ENCODE results near the gene KCNMB1. TPM values are rescaled to one million over a fixed set of nuclear protein-coding genes. Genes with fewer than 3 reads are reported as not detected.

Gene KCNMB1
- total and polyA plus RNA-seq, 11 donors = 0.25 to 3.7 (median 1.0) TPM

DNA sequence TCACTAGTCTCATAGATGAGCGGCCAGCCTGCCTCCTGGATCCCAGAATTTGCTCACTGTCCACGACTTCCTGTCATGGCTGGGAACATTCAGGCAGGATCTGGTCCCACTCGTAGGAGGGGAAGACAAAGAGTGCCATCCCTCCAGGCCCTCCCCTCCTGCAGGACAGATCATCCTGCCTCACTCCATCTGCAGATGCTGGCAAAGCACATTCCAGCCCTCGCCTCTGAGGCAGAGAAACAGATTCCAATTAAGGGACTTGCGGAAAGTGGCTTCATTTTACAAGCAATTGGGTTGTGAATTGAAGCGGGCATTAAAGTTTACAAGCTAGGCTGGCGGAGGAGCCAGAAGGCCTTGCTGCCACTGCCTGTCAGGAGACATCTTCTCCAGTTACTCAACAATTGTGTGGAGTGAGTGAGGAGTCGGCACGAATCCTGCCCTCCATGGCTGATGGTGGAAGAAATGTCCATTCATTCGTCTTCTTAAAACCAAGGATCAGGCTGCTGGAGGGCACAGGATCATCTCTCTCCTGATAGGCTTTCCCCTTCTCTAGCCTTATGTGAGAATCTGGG is 41.8 kb upstream of the KCNMB1 start:
- Histone ChIP-seq H3K27me3 (peaks cover 0 to 6% (median 0%) of the 10 kb centered on the region in 9 donors), H3K4me1 (peaks cover 0 to 27% (median 8%) of the 10 kb centered on the region in 12 donors), H3K4me3 (no peak overlapping the region), H3K36me3 (no peaks in the 10 kb centered on the region), H3K27ac (no peak overlapping the region), H3K9me3 (peaks cover 0 to 13% (median 0%) of the 10 kb centered on the region in 12 donors)
- TF ChIP-seq POLR2A (IDR thresholded peaks at IDR 0.05) = no peak
- TF ChIP-seq, protein P1, sequence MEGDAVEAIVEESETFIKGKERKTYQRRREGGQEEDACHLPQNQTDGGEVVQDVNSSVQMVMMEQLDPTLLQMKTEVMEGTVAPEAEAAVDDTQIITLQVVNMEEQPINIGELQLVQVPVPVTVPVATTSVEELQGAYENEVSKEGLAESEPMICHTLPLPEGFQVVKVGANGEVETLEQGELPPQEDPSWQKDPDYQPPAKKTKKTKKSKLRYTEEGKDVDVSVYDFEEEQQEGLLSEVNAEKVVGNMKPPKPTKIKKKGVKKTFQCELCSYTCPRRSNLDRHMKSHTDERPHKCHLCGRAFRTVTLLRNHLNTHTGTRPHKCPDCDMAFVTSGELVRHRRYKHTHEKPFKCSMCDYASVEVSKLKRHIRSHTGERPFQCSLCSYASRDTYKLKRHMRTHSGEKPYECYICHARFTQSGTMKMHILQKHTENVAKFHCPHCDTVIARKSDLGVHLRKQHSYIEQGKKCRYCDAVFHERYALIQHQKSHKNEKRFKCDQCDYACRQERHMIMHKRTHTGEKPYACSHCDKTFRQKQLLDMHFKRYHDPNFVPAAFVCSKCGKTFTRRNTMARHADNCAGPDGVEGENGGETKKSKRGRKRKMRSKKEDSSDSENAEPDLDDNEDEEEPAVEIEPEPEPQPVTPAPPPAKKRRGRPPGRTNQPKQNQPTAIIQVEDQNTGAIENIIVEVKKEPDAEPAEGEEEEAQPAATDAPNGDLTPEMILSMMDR (IDR thresholded peaks at IDR 0.05) = no peak
- WGBS, 4 donors = 83 to 90% (median 87%) methylated on average over 10 of the region's 10 CpGs
- ATAC-seq = no peak
- intact Hi-C loops (cut with DNase I) = loop anchor here in 2 of 10 donors (10.0 kb wide), 2 partner anchors 364 to 914 kb away; no protein-coding TSS in a partner anchor
- DNase-seq = no peak

DNA sequence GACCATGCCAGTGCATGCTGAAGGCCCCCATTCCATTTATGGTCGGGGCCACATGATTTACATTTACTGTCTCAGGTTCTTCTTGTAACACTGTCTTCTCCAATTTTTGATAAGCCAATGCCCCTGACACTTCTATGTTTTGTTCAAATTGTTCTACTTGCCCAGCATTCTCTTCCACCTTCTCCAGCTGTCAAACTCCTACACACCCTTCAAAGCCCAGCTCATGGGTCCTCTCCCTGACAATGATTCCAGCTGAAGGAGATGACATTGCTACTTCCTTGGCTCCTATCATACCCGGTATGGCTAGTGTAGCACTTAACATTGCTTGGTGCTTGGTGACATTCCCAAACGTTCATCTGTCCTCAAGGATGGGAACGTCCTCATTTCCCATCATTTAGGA is 41.1 kb upstream of the KCNMB1 start:
- DNase-seq (no peak), ATAC-seq (no peak)
- Histone ChIP-seq H3K27me3 (peaks cover 0 to 6% (median 0%) of the 10 kb centered on the region in 9 donors), H3K9me3 (peaks cover 0 to 13% (median 0%) of the 10 kb centered on the region in 12 donors), H3K36me3 (no peaks in the 10 kb centered on the region), H3K4me3 (no peak overlapping the region), H3K27ac (no peak overlapping the region), H3K4me1 (peaks cover 0 to 33% (median 10%) of the 10 kb centered on the region in 12 donors)
- 77 to 87% (median 85%) methylated on average over 3 to 4 of the region's 4 CpGs for WGBS, 4 donors
- no peak for TF ChIP-seq POLR2A (IDR thresholded peaks at IDR 0.05)
- TF ChIP-seq, protein P1 (IDR thresholded peaks at IDR 0.05) = no peak
- intact Hi-C loops (cut with DNase I) = loop anchor here in 2 of 10 donors (10.0 kb wide), 2 partner anchors 365 to 915 kb away; no protein-coding TSS in a partner anchor

DNA sequence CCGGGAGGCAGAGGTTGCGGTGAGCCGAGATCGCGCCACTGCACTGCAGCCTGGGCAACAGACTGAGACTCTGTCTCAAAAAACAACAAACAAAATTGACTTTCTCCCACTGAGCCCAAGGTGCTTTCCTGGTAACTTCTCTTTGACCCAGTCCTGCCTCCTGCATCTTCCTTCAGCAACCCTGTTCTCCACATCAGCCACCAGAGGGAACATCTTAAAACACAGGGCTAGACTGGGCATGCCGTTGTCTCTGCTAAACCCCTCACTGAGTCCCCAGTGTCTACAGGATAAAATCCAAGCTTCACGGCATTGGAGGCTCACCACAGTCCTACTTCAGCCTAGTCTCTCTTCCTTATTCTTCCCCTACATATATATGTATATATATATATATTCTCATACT is 39.8 kb upstream of the KCNMB1 start:
- Histone ChIP-seq H3K4me3 (no peak overlapping the region), H3K9me3 (peaks cover 0 to 13% (median 0%) of the 10 kb centered on the region in 12 donors), H3K27me3 (peaks cover 0 to 6% (median 0%) of the 10 kb centered on the region in 9 donors), H3K36me3 (no peaks in the 10 kb centered on the region), H3K4me1 (peaks cover 0 to 27% (median 10%) of the 10 kb centered on the region in 12 donors), H3K27ac (no peak overlapping the region)
- no peak for TF ChIP-seq POLR2A (IDR thresholded peaks at IDR 0.05)
- TF ChIP-seq, protein P1 (IDR thresholded peaks at IDR 0.05) = peak in 1 of 12 donors; percentile 20
- DNase-seq (no peak), ATAC-seq (no peak)
- intact Hi-C loops (cut with DNase I) = loop anchor here in 1 of 10 donors (10.0 kb wide), 1 partner anchor 324 kb away; the partner anchor contains the start of gene FOXI1
- WGBS, 4 donors = 59 to 73% (median 69%) methylated on average over 7 of the region's 7 CpGs

DNA sequence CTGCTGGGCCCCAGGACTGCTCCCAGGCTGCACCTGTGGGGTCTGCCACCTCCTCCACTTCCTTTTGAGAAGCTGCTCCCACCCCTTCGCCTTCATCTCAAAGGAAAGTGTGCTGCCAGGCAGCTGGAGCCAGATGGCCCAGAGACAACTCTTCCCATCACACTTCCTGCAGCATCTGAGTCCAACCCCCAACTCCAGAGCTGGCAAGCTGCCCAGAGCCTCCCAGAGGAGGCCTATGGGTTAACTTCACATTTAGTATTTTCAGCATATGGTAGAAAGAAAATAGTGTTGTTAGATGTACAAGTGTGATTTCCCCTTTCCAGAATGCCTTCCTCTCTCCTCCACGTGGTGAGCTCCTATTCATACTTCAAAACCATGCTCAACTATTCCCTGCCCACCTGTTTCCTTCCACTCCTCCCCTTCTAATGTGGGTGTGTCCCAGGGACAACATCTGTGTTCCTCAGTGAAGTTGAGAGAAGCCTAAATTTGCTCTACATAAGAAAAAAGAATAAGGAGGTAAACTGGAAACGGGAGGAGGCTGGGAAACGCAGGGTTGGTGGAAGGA is 38.6 kb upstream of the KCNMB1 start:
- TF ChIP-seq POLR2A (IDR thresholded peaks at IDR 0.05) = no peak
- peaks cover 0 to 30% (median 10%) of the 10 kb centered on the region in 12 donors for H3K4me1 ChIP-seq
- peak; percentile 50 to 84 (median 63) for DNase-seq
- peaks cover 0 to 7% (median 0%) of the 10 kb centered on the region in 12 donors for H3K9me3 ChIP-seq
- peaks cover 0 to 6% (median 0%) of the 10 kb centered on the region in 9 donors for H3K27me3 ChIP-seq
- H3K4me3 ChIP-seq = no peak overlapping the region
- H3K27ac ChIP-seq = peak overlapping the region in 1 of 12 donors; percentile 26
- WGBS, 4 donors = 29 to 32% (median 31%) methylated on average over 4 of the region's 4 CpGs
- no peaks in the 10 kb centered on the region for H3K36me3 ChIP-seq
- ATAC-seq = peak in 2 of 4 donors; percentile 12 to 44
- intact Hi-C loops (cut with DNase I) = loop anchor here in 1 of 10 donors (10.0 kb wide), 1 partner anchor 323 kb away; the partner anchor contains the start of gene FOXI1
